HG02610 (cell line): ENCODE results near the gene ECHS1.

Source experiments
- ATAC-seq: cut with Tn5 transposase; IDR thresholded peaks from one replicate; pipeline ENCODE4 v1.9.1; 2021; ENCODE audit warnings: mild to moderate bottlenecking, moderate library complexity; ENCODE audit not compliant: unreplicated experiment

Gene ECHS1

GRCh38 chr10:133359554-133359971 is 13.6 kb downstream of the ECHS1 start:
- ATAC-seq = no peak

- no peak for ATAC-seq
Measured at GRCh38 chr10:133358925-133359310, 14.2 kb downstream of the ECHS1 start.

GRCh38 chr10:133358162-133358924 is 14.8 kb downstream of the ECHS1 start:
- no peak for ATAC-seq

GRCh38 chr10:133357285-133358161 is 15.6 kb downstream of the ECHS1 start, which contains the start of gene FUOM:
Gene FUOM (minus strand): TSS chr10:133358019. CDS start chr10:133358007, 12 bp downstream.
- peak; percentile 48 for ATAC-seq

- no peak for ATAC-seq
Measured at GRCh38 chr10:133356549-133357284, 16.4 kb downstream of the ECHS1 start.

- no peak for ATAC-seq
Measured at GRCh38 chr10:133355991-133356390, 17.2 kb downstream of the ECHS1 start.

- ATAC-seq = no peak
Measured at GRCh38 chr10:133355266-133355665, 17.9 kb downstream of the ECHS1 start.

- no peak for ATAC-seq
Measured at GRCh38 chr10:133354672-133355240, 18.4 kb downstream of the ECHS1 start.

GRCh38 chr10:133353988-133354605 is 19.1 kb downstream of the ECHS1 start:
- no peak for ATAC-seq

- no peak for ATAC-seq
Measured at GRCh38 chr10:133353202-133353959, 19.8 kb downstream of the ECHS1 start.

GRCh38 chr10:133351408-133352318 is 21.5 kb downstream of the ECHS1 start:
- no peak for ATAC-seq

GRCh38 chr10:133350950-133351329 is 22.2 kb downstream of the ECHS1 start:
- no peak for ATAC-seq

GRCh38 chr10:133350283-133350949 is 22.7 kb downstream of the ECHS1 start:
- no peak for ATAC-seq

- no peak for ATAC-seq
Measured at GRCh38 chr10:133349577-133350011, 23.6 kb downstream of the ECHS1 start.

GRCh38 chr10:133349160-133349568 is 24.0 kb downstream of the ECHS1 start:
- ATAC-seq = no peak

- no peak for ATAC-seq
Measured at GRCh38 chr10:133347710-133348517, 25.2 kb downstream of the ECHS1 start.

- ATAC-seq = no peak
Measured at GRCh38 chr10:133346413-133346812, 26.7 kb downstream of the ECHS1 start.
